ENCODE measurements around the gene DICER1.

DICER1 gene

GRCh38 chr14:95044463-95045105 lies 112.7 kb downstream of the DICER1 start:
- H3K79me2 ChIP-seq (ENCODE audit: low read length): no peaks in the 10 kb centered on the region
- peaks cover 31% of the 10 kb centered on the region for H3K27me3 ChIP-seq (ENCODE audit: low read depth, low read length)
- H3K36me3 ChIP-seq (replicated peaks; ENCODE audit: low read depth, low read length): no peaks in the 10 kb centered on the region
- no peak overlapping the region for H3K9ac ChIP-seq (ENCODE audit: low read length)
- H2AFZ ChIP-seq (ENCODE audit: low read depth, low read length): no peak overlapping the region
- no peak overlapping the region for H3K27ac ChIP-seq (ENCODE audit: low read length)
- H3K4me1 ChIP-seq (ENCODE audit: low read length): no peaks in the 10 kb centered on the region
- no peak overlapping the region for H3K4me3 ChIP-seq (ENCODE audit: low read length)
- no peak overlapping the region for H3K4me2 ChIP-seq (ENCODE audit: low read length)
- H3K9me3 ChIP-seq (ENCODE audit: insufficient read depth, low read length): no peaks in the 10 kb centered on the region
- no peaks in the 10 kb centered on the region for H4K20me1 ChIP-seq (ENCODE audit: insufficient read depth, low read length)
- TF ChIP-seq CTCF (IDR thresholded peaks at IDR 0.05; ENCODE audit: low read depth, low read length): no peak
- no peak for TF ChIP-seq EZH2phosphoT487 (IDR thresholded peaks at IDR 0.05; ENCODE audit: low read depth)

GRCh38 chr14:95043732-95044462 lies 113.4 kb downstream of the DICER1 start:
- no peaks in the 10 kb centered on the region for H3K4me1 ChIP-seq (ENCODE audit: low read length)

GRCh38 chr14:95043314-95043713 lies 114.0 kb downstream of the DICER1 start:
- H3K4me2 ChIP-seq (ENCODE audit: low read length): no peak overlapping the region
- no peak overlapping the region for H3K9ac ChIP-seq (ENCODE audit: low read length)
- no peaks in the 10 kb centered on the region for H3K9me3 ChIP-seq (ENCODE audit: insufficient read depth, low read length)
- TF ChIP-seq CTCF (IDR thresholded peaks at IDR 0.05; ENCODE audit: low read depth, low read length) (no peak), EZH2phosphoT487 (IDR thresholded peaks at IDR 0.05; ENCODE audit: low read depth) (no peak)
- peaks cover 20% of the 10 kb centered on the region for H3K27me3 ChIP-seq (ENCODE audit: low read depth, low read length)
- no peaks in the 10 kb centered on the region for H4K20me1 ChIP-seq (ENCODE audit: insufficient read depth, low read length)
- H3K4me3 ChIP-seq (ENCODE audit: low read length): no peak overlapping the region
- no peak overlapping the region for H2AFZ ChIP-seq (ENCODE audit: low read depth, low read length)
- no peak overlapping the region for H3K27ac ChIP-seq (ENCODE audit: low read length)
- no peaks in the 10 kb centered on the region for H3K79me2 ChIP-seq (ENCODE audit: low read length)
- no peaks in the 10 kb centered on the region for H3K4me1 ChIP-seq (ENCODE audit: low read length)
- H3K36me3 ChIP-seq (replicated peaks; ENCODE audit: low read depth, low read length): no peaks in the 10 kb centered on the region

More at GRCh38 chr14:95043732-95044462, 113.4 kb downstream of the DICER1 start:
- no peak overlapping the region for H3K27ac ChIP-seq (ENCODE audit: low read length)
- no peak overlapping the region for H3K9ac ChIP-seq (ENCODE audit: low read length)
- no peaks in the 10 kb centered on the region for H3K9me3 ChIP-seq (ENCODE audit: insufficient read depth, low read length)
- no peak for TF ChIP-seq EZH2phosphoT487 (IDR thresholded peaks at IDR 0.05; ENCODE audit: low read depth)
- no peak for TF ChIP-seq CTCF (IDR thresholded peaks at IDR 0.05; ENCODE audit: low read depth, low read length)
- H3K27me3 ChIP-seq (ENCODE audit: low read depth, low read length): peaks cover 26% of the 10 kb centered on the region
- no peaks in the 10 kb centered on the region for H4K20me1 ChIP-seq (ENCODE audit: insufficient read depth, low read length)
- H3K36me3 ChIP-seq (replicated peaks; ENCODE audit: low read depth, low read length): no peaks in the 10 kb centered on the region
- H2AFZ ChIP-seq (ENCODE audit: low read depth, low read length): no peak overlapping the region
- no peaks in the 10 kb centered on the region for H3K79me2 ChIP-seq (ENCODE audit: low read length)
- no peak overlapping the region for H3K4me3 ChIP-seq (ENCODE audit: low read length)
- H3K4me2 ChIP-seq (ENCODE audit: low read length): no peak overlapping the region

GRCh38 chr14:95041477-95042020 lies 115.8 kb downstream of the DICER1 start:
- no peaks in the 10 kb centered on the region for H4K20me1 ChIP-seq (ENCODE audit: insufficient read depth, low read length)
- H3K36me3 ChIP-seq (replicated peaks; ENCODE audit: low read depth, low read length): no peaks in the 10 kb centered on the region
- no peaks in the 10 kb centered on the region for H3K79me2 ChIP-seq (ENCODE audit: low read length)
- H3K9me3 ChIP-seq (ENCODE audit: insufficient read depth, low read length): no peaks in the 10 kb centered on the region
- H3K4me3 ChIP-seq (ENCODE audit: low read length): no peak overlapping the region
- no peak overlapping the region for H3K9ac ChIP-seq (ENCODE audit: low read length)
- H3K27ac ChIP-seq (ENCODE audit: low read length): no peak overlapping the region
- H3K4me2 ChIP-seq (ENCODE audit: low read length): no peak overlapping the region
- no peak for TF ChIP-seq EZH2phosphoT487 (IDR thresholded peaks at IDR 0.05; ENCODE audit: low read depth)
- TF ChIP-seq CTCF (IDR thresholded peaks at IDR 0.05; ENCODE audit: low read depth, low read length): no peak
- H3K27me3 ChIP-seq (ENCODE audit: low read depth, low read length): peaks cover 14% of the 10 kb centered on the region; the same call in 1 of the 2 replicates
- no peaks in the 10 kb centered on the region for H3K4me1 ChIP-seq (ENCODE audit: low read length)
- H2AFZ ChIP-seq (ENCODE audit: low read depth, low read length): no peak overlapping the region
